Measurements from ENCODE around the gene VWA5B1.

DNA sequence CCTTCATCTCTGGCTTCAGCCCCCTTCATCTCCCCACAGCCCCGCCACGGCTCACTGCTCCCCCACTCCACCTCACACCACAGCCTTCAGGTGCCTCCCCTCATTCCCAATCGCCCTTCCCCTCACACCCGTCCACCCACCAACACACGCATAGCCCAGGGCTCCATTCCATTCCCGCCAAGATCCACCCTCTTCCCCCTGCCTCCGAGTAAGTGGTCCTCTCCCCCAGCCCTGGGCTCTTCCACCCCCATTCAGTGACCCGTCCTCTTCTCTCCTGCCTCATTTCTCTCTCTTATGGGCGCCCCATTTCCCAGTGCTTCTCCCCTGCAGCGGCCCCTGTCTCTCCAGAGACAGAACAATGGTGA, 53.2 kb downstream of the VWA5B1 start:
- TF ChIP-seq CTCF (IDR thresholded peaks at IDR 0.05) (no peak), POLR2AphosphoS5 (IDR thresholded peaks at IDR 0.05) (no peak)

Data from breast epithelium (tissue), 3 donors.